Globus pallidus (tissue), 1 donor: ENCODE measurements around the gene USHBP1.
A peak's percentile ranks its signal among the peaks of the same experiment; 100 is the strongest.

Experiments used
- DNase-seq: peaks from one replicate; pipeline ENCODE4 v3.0.0-alpha.2; 2015; ENCODE audit warnings: low spot score

USHBP1 gene

GRCh38 chr19:17262557-17262956 is 2.0 kb downstream of the USHBP1 start:
- DNase-seq, result no peak

DNA sequence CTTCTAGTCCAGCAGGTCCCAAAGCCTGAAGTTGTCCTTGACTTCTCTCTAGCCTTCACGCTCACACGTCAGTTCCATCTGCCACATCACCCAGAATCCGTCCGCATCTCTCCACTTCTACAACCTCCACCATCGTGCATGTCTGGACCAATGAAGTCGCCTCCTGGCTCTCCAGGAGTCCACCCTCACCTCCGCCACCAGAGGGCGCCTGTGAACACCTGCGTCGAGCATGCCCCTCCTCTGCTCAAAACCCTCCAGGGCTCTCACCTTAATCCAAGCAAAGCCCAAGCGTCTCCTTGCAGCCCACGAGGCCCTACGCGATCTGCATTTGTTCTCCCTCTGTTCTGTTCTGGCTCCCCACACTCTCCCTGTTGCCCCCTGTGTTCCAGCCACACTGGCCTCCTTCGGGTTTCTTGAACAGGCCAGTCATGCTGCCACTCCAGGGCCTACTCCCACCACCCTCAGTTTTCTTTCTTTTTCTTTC is 3.7 kb downstream of the USHBP1 start:
- DNase-seq, result peak; percentile 54

DNA sequence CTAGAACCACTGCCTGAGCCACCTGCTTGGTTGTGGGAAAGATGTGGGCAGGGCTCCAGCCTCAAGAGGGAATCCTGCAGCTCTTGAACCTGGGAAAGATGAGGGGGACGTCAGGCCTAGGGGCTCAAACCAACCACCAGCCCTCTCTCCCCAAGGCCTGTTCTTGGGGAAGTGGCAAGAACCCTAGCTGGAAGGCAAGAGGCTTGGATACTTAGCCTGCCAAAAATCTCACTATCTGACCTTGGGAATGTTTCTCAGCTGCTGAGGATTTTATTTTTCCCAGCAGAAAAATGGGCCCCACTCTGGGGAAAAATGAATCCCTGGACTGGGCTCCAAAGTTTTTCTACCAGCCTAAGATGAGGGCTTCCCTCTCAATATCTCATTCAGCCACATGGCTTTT is 4.6 kb downstream of the USHBP1 start:
- no peak for DNase-seq

DNA sequence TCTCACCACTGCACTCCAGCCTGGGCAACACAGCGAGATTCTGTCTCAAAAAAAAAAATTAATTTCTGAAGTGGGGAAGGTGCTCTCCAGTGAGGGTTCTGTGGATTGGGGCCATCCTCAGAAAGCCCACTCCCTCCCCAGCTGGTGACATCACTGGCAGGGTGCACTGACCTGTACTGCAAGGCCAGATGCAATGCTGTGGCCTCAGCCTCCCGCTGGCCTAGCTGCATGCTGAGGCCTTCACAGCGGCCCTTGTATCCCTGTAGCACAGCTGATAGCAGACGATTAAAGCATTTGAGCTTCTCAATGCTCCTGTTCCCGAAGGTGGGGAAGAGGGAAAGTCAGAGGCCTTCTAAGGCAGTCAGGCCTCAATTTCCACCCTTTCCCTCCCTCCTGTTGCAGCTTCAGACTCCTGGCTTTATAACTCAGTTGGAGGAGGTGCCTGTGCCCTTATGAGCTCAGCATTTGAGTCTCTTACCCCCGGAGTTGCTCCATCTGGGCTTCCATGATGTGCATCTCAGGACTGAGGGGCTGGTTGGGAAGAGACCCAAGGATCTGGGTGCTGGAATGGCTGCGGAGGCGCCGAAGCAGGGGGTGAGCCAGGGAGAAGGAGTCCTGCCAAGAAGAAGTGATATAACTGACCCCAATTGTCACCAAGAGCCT is 5.3 kb downstream of the USHBP1 start:
- no peak for DNase-seq

- no peak for DNase-seq
Measured at GRCh38 chr19:17256130-17256529, 8.4 kb downstream of the USHBP1 start.

DNA sequence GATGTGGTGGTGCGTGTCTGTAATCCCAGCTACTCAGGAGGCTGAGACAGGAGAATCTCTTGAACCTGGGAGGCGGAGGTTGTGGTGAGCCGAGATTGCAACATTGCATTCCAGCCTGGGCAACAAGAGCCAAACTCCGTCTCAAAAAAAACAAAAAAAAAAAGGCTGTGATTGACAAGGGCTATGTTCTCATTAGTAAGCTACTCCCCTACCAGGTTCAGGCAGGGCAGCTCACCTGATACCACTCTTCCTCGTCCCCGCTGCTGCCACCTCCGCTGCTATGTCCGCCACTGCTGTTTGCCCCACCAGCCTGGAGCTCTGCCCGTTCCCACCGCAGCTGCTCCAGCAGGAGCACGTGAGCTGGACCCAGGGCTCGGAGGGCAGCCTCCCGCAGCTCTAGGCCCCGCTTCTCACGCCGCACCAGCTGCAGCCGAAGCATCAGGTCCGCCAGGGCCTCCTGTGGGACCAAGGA is 9.4 kb downstream of the USHBP1 start:
- DNase-seq, result no peak

GRCh38 chr19:17254636-17255035 is 9.9 kb downstream of the USHBP1 start:
- DNase-seq, result no peak

DNA sequence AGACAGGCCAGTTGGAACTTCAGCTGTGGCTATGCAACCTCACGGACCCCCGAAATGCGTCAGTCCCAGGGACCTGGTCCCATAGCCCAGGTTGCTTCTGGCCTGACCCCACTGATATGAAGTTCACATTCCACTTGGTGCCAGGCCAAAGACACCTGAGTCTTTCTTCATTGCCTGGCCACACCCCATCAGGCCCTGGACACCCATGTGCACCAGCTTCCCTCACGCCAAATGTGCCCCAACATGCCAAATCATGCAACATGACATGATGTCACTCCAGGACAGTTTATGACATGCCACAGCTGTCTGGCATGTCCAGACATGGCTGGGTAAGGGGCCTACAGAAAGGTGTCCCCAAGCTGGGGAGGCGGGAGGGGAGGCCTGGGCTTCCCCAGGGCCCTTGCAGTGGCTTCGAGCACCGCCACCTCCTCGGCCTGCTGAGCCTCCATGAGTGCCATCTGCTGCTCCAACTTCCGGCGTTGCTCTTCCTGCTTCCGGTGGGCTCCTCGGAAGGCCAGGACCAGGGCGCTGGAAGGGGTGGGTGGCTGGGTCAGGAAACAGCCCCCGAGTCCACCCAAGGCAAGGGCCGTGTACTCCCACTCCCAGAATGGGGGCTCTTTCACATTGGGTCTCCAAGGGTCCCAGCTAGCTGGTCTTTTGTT is 14.5 kb downstream of the USHBP1 start:
- DNase-seq, result no peak

DNA sequence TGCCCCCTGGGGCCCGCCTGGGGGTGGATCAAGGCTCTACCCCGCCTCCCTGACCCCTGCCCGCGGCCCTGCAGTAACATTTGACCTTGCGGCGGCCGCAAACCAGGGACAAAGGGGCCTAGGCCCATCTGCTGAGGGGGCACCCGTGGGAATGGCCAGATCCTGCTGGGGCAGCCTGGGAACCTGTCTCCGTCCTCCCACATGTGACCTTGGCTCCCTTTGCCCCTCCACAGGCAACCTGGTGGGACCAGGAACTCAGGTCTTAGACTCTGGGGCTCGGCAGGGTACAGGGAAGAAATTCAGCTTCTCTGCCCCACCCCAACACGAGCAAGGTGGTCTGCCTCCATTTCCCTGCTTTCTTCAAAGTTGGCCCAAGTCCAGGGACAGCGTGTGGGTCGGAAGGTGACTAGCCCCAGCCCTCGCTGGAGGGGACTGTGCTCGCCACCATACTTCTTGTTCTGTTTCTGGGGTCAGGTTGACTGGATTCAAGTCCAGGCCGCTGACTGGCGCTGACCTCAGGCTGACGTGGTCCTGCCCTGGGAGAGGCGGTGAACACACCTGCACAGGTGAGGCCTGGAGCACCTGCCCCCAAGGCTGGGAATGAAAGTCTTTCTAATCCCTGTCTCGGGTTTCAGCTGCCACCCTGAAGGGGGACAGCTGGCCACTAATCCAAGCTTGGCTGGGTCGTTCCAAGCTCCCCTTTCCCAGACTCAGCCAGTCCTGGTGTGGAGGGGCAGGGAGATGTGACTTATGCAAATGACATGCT is 16.4 kb downstream of the USHBP1 start:
- DNase-seq, result no peak

GRCh38 chr19:17246681-17247425 is 17.7 kb downstream of the USHBP1 start:
- DNase-seq, result no peak

DNA sequence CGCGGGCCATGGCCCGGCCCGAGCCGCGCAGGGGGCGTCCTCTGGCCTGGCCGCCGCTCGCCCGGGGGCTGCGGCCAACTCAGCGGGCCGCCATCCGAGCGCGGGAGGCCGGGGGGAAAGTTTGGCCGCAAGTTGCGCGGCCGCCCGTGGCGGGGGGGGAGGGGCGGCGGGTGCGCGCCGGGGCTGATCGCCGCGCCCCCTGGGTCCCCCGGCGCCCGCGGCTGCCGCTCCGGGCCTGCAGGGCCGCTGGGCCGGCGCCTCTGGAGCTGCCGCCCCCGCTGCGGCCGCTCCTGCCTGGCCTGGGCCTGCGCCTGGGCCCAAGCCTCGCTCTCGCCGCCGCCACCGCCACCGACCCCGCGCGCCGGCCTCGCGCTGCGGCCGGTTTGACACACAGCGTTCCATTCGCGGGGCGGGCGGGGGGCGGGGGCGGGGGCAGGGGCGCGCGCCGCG is 19.0 kb downstream of the USHBP1 start, which contains the start of gene NR2F6:
NR2F6 (minus strand) TSS at position 385 of the 450 bp plus-strand sequence. CDS start 699 bp downstream, outside the sequence.
- DNase-seq, result no peak

GRCh38 chr19:17244618-17245534 is 19.7 kb downstream of the USHBP1 start:
- no peak for DNase-seq

GRCh38 chr19:17243830-17244617 is 20.5 kb downstream of the USHBP1 start:
- no peak for DNase-seq

- DNase-seq, result no peak
Measured at GRCh38 chr19:17243211-17243829, 21.2 kb downstream of the USHBP1 start.

- no peak for DNase-seq
Measured at GRCh38 chr19:17242431-17243208, 21.9 kb downstream of the USHBP1 start.

DNA sequence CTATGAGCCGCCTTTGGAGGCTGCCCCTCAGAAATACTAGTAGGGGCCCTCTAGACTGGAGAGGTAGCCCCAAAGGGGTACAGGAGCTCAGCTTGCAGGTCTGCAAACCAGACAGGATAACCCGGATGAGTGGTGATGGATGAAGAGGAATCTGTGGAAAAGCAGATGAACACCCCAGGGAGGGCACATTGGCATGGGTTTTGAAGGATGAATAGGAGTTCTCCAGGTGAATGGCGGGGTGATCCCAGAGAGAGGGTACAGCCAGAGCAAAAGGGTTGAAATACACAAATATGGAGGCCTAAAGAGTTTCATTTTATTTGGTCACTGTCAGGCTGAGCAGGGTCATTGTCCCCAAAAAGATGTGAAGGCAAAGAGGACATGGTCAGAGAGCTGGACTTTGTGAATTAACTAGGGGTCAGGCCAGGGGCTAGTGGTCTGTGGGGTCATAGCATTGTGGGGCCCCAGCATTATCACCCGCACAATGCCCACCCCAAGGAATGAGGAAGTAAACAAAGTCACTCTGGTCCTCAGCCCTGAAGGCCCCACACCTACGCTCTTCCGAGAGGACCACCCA is 23.6 kb downstream of the USHBP1 start:
- no peak for DNase-seq

DNA sequence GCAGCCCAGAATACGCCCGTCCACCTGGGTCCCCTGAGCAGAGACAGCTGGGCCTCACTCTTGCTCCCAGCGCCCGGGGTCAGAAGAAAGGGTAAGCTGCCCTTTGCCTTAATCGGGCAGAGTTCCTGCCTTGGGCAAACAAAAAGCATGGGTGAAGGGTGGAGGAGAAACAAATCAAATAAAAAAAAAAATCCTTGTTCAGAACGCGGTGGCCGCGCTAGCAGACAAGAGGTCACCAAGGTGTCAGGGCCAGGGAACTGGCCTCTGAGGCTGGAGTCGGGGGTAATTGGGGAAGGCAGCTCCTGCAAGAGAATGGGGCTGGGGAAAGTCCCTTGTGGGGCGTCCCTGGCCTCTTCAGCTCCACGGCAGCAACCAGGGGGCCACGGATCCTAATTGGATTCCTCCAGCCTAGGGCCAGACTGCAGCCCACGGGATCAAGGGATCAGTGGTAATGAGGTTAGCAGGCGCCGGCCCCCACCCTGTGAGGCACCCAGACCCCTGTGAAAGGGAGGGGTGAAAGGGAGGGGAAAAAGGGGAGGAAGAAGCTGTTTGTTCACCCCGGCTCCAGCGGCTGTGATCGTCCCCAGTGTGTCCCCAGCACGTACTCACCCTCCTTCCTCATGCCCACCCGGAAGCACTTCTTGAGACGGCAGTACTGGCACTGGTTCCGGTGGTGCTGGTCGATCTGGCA is 24.3 kb downstream of the USHBP1 start:
- DNase-seq, result no peak
